NCI-H748 treated with DMSO at 0.1 percent for 48 hours (cell line): ENCODE results near the gene LUZP1.

ENCODE experiments used
- DNase-seq: peaks from one replicate; lab custom pipeline; 2025; lab: John Stamatoyannopoulos, UW

The LUZP1 gene

GRCh38 chr1:23152966-23153684, 15.5 kb downstream of the LUZP1 start:
- no peak for DNase-seq

GRCh38 chr1:23150742-23151141, 17.9 kb downstream of the LUZP1 start:
- no peak for DNase-seq

DNA sequence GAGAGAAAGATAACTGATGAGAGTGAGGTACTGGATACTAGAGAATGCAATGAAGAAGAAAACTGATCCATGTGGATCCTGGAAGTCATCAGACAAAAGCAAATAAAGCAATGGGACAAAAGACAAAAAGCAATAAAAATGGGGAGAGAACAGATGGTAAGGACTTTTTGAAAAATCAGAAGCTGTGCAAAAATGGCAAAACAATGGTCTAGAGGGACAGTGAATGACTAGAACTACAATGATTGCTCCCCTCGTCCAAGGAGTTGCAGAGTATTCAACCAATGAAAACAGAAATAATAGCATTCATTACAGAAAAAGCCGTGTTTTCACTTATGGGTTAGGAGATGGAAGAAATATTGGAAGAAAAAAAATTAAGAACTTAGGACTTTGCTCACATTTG, 18.5 kb downstream of the LUZP1 start:
- no peak for DNase-seq

GRCh38 chr1:23149114-23149513, 19.5 kb downstream of the LUZP1 start:
- no peak for DNase-seq

DNA sequence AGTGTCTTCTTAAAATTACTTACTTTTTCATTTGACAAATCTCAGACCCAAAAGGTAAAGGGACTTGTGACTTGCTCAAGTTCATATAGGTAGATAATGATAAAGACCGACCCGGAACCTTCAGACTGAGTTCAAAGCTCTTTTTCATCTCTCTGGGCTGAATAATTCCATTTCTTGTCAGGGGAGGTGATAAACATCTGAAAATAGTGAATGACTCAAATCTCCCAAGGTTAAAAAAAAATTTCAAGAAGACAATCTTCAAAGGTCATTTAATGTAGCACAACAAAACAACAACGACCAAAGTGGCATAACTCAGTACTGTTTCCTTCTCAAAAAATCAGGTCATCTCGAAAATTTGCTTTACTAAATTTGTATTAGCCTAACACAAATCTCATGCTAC, 20.6 kb downstream of the LUZP1 start:
- DNase-seq: no peak

DNA sequence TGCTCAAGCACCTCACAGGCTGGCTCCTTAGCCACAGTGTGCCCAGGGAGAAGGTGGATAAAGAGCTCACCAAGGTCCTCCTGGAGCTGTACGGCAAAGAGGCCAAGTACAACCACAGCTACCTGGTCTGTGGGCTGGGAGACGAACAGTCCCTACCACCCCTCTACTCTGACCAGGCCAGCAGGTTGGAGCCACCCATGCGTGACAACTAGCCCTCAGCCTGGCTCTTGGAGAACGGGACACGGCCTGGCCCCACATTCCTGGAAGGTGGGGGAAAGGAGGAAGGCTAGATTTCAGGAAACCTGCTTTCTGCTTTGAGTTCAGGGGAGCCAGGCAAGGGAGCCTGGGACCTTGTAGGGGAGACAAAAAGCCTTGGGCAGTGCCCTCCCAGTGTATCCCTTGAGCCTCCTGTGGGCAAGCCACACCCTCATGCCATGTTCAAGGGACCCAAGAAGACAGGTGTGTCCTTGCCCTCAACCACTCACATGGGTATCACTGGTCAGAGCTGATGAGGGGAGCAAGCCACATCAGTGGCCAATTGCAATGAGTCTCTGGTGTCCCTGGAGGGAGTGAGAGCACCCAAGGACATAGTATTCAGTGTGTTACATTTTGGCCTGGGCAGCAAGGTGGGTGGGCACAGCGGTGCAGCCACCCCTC, 27.6 kb downstream of the LUZP1 start:
- DNase-seq: no peak

DNA sequence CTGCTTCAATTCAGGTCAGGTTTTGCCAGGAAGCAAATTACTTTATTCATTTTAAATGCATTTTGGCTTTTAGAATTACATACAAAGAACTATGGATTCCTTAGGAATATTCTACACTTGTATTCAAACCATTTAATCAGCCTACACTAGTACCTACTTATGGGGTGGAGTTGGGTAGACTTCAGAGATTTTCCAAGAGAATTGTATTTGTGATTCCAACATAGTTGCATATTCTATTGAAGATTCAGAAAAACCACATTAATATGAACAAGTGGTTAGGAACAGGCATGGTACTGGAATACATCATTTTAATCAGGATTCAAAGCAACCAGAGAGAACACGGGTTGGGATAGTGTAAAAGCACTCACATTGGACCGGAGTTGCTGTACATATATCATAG, 33.4 kb downstream of the LUZP1 start:
- DNase-seq: no peak

GRCh38 chr1:23134055-23134454, 34.6 kb downstream of the LUZP1 start:
- DNase-seq: no peak

GRCh38 chr1:23133587-23133986, 35.1 kb downstream of the LUZP1 start:
- DNase-seq: no peak

GRCh38 chr1:23132033-23132432, 36.6 kb downstream of the LUZP1 start:
- no peak for DNase-seq

GRCh38 chr1:23129846-23130245, 38.8 kb downstream of the LUZP1 start:
- DNase-seq: no peak

GRCh38 chr1:23126801-23127200, 41.9 kb downstream of the LUZP1 start:
- no peak for DNase-seq

GRCh38 chr1:23126200-23126599, 42.5 kb downstream of the LUZP1 start:
- no peak for DNase-seq

DNA sequence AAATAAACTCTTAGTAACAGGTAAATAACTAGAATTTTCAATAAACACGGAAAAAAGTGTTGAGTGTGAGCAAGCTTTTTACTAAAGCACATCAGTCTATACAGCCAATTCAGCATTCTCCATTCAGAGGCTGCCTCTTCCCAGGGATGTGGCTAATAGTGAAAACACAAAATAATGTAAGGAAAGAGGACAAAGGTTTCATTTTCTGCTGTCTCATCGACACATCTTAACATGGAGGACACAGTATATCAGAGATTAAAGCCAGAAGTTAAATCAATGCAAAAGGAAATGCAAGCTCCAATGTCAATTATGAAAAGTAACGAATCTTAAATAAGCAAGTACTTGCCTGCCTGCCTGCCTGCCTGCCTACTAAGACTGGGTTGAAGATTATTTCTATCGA, 43.2 kb downstream of the LUZP1 start:
- DNase-seq: no peak

DNA sequence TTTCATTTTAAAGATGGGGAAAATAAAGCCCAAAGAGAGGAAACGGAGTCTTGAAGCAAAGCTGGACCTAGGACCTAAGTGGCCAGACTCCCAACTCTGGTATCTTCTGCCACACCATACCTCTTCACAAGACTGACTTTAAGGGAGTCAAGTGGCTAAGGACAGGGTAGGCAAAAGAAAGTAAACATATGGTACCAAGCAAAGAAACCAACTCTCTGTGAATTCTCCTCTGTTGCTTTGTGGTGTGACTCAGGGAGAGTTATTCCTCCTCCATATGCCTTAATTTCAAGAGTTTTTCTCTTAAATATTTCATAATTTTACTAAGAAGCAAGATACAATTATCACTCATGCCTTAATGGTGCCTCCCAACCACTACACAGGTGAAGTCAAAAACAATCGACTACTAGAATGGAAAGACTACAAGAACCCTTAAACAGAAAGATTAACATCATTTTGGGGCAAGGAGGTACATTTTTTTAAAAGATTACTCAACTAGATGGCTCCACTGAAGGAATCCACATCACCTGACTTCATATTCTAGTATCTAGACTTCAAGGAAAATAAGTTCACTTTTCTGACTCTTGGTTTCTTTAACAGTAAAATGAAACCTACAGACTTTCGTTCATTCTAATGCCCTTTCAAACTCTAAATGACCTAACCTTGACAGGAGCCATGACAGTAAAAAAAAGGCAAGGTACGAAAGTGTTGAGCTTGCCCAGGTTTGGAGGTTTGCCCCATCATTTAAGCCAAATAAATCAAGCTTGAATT, 44.2 kb downstream of the LUZP1 start:
- DNase-seq: no peak

- no peak for DNase-seq
Observed at GRCh38 chr1:23123528-23123927, 45.1 kb downstream of the LUZP1 start.

GRCh38 chr1:23122796-23123195, 45.9 kb downstream of the LUZP1 start:
- no peak for DNase-seq

GRCh38 chr1:23122023-23122748, 46.5 kb downstream of the LUZP1 start:
- DNase-seq: no peak

DNA sequence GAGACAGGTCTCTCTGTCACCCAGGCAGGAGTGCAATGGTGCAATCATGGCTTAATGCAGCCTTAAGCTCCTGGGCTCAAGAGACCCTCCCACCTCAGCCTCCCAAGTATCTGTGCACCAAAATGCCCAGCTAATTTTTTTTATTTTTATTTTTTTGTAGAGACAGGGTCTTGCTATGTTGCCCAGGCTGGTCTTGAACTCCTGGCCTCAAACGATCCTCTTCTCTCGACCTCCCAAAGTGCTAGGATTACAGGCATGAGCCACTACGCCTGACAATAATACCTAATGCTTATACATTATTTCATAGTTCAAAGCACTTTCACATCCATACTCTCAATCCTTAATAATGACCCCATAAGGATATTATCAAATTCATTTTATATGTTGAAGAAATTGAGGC, 48.3 kb downstream of the LUZP1 start:
- DNase-seq: no peak

- no peak for DNase-seq
Observed at GRCh38 chr1:23118957-23119792, 49.5 kb downstream of the LUZP1 start.

DNA sequence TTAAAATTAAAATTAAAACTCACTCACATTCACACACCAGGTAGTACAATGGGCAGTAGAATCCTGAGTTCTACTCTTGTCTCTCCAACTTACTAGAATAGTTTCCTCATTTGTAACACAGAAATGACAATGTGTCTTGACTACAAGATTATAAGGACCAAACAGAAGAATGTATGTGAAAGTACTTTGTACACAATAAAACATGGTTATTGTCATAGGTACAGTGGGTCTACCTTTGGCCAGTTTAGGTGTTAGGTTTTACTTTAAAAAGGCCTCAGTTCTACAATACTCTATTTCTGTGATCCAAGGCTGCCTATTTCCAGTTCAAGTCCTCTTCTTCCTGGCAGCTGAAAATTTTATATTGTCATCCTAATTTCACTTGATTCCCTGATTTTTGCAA, 50.2 kb downstream of the LUZP1 start:
- no peak for DNase-seq
